A549 (cell line): ENCODE results near the gene OR52W1. TPM values are rescaled to one million over a fixed set of nuclear protein-coding genes. Genes with fewer than 3 reads are reported as not detected.
"Not testable (repeated sequence)": the region's sequence is repeated elsewhere in the genome, so short reads cannot be mapped to it uniquely, and the experiment has no call there.

Experiments used
- ATAC-seq, 2 experiments: fragments of 200-7000 bp in 1 of 2; fragments of >200 bp in 1 of 2; cut with Nextera tagmentation in 1 of 2; cut with Tn5 transposase in 1 of 2; 3 replicates each; pipeline versions ENCODE4 v1.8.0 to v1.9.1; 2018 to 2020; ENCODE audit warnings: mild to moderate bottlenecking in 1 of 2, moderate library complexity in 1 of 2
- CTCF ChIA-PET: fragments of 300-600 bp; sonication (Branson Sonifier 250); formaldehyde crosslinking; extraction: SDS; loops from one replicate; lab custom pipeline; 2021; ENCODE audit warnings: antibody characterized with exemption, inconsistent platforms; lab: Yijun Ruan, JAX
- POLR2A ChIA-PET: fragments of 350-600 bp; formaldehyde crosslinking; extraction: SDS; loops from one replicate; lab custom pipeline; 2021; ENCODE audit warnings: antibody characterized with exemption, inconsistent platforms; lab: Yijun Ruan, JAX
- DNase-seq, 2 experiments: peaks; one replicate each; pipeline versions ENCODE4 v3.0.0 to v3.0.0-alpha.2; 2011 to 2016; ENCODE audit warnings: low read depth in 1 of 2, low spot score in 1 of 2
- FAIRE-seq: peaks from 2 replicates; lab custom pipeline; 2011; peaks lifted over from hg19 to GRCh38; lab: Jason Lieb, UNC
- H3K27ac ChIP-seq, 2 experiments: fragments of >200 bp; sonication (Bioruptor Twin); formaldehyde crosslinking; 3 replicates each; pipeline ENCODE4 v1.5.1; 2016 to 2017
- H3K4me1 ChIP-seq: fragments of >200 bp; sonication (Bioruptor Twin); formaldehyde crosslinking; 3 replicates; pipeline ENCODE4 v1.6.1; 2016
- H3K4me2 ChIP-seq: fragments of >200 bp; sonication (Bioruptor Twin); formaldehyde crosslinking; 3 replicates; pipeline ENCODE4 v1.6.1; 2016
- H3K4me3 ChIP-seq: fragments of >200 bp; sonication (Bioruptor Twin); formaldehyde crosslinking; 3 replicates; pipeline ENCODE4 v1.5.1; 2016
- H3K9me3 ChIP-seq: fragments of >200 bp; sonication (Bioruptor Twin); formaldehyde crosslinking; 3 replicates; pipeline ENCODE4 v1.6.1; 2016
- CBX2 ChIP-seq: fragments of 200-600 bp; sonication (generic); IDR thresholded peaks from 2 replicates; pipeline ENCODE4 v1.6.1; 2016; ENCODE audit warnings: low read depth, mild to moderate bottlenecking, borderline replicate concordance
- CBX8 ChIP-seq: fragments of 200-600 bp; sonication (generic); IDR thresholded peaks from 2 replicates; pipeline ENCODE4 v1.6.1; 2016
- CEBPB ChIP-seq, 2 experiments: fragments of >200 bp in 1 of 2; sonication (Bioruptor Twin) in 1 of 2; formaldehyde crosslinking in 1 of 2; IDR thresholded peaks; 2 replicates each; pipeline ENCODE4 v1.6.1; 2012 to 2016
- CHD2 ChIP-seq: fragments of 150-350 bp; IDR thresholded peaks from 2 replicates; pipeline ENCODE4 v1.6.1; 2014; ENCODE audit warnings: low read length; ENCODE audit not compliant: partially characterized antibody
- CHD4 ChIP-seq: fragments of 200-600 bp; sonication (generic); IDR thresholded peaks from 2 replicates; pipeline ENCODE4 v1.6.1; 2016; ENCODE audit warnings: antibody characterized with exemption, mild to moderate bottlenecking, borderline replicate concordance
- EP300 ChIP-seq, 2 experiments: fragments of >200 bp; sonication (Bioruptor Twin); formaldehyde crosslinking; IDR thresholded peaks; 2 replicates in 1 of 2; 3 replicates in 1 of 2; pipeline ENCODE4 v1.6.1; 2016 to 2017
- ESRRA ChIP-seq: fragments of 150-350 bp; IDR thresholded peaks from 2 replicates; pipeline ENCODE4 v1.6.1; 2014; ENCODE audit warnings: mild to moderate bottlenecking, low read length, borderline replicate concordance
- FOSB ChIP-seq: fragments of 250-450 bp; sonication (Bioruptor Pico); IDR thresholded peaks from 2 replicates; pipeline ENCODE4 v1.5.0; 2020; ENCODE audit warnings: mild to moderate bottlenecking, moderate library complexity
- HEYL ChIP-seq: fragments of 250-450 bp; sonication (Bioruptor Pico); IDR thresholded peaks from 2 replicates; pipeline ENCODE4 v1.8.0; 2021; ENCODE audit warnings: mild to moderate bottlenecking, moderate library complexity
- HOXA7 ChIP-seq: fragments of 250-450 bp; sonication (Bioruptor Pico); IDR thresholded peaks from 2 replicates; pipeline ENCODE4 v1.5.0; 2020; ENCODE audit warnings: mild to moderate bottlenecking, moderate library complexity
- HOXB13 ChIP-seq: fragments of 250-450 bp; sonication (Bioruptor Pico); IDR thresholded peaks from 2 replicates; pipeline ENCODE4 v1.5.0; 2020; ENCODE audit warnings: low read depth, mild to moderate bottlenecking, moderate library complexity
- HOXB5 ChIP-seq: fragments of 250-450 bp; sonication (Bioruptor Pico); IDR thresholded peaks from 2 replicates; pipeline ENCODE4 v1.5.0; 2020; ENCODE audit warnings: mild to moderate bottlenecking, moderate library complexity
- JUN ChIP-seq, 2 experiments: fragments of >200 bp; sonication (Bioruptor Twin); formaldehyde crosslinking; IDR thresholded peaks; 2 replicates in 1 of 2; 3 replicates in 1 of 2; pipeline ENCODE4 v1.6.1; 2016 to 2017
- JUNB ChIP-seq: fragments of >200 bp; sonication (Bioruptor Twin); formaldehyde crosslinking; IDR thresholded peaks from 2 replicates; pipeline ENCODE4 v1.6.1; 2016
- KDM1A ChIP-seq: fragments of 200-600 bp; sonication (generic); IDR thresholded peaks from 2 replicates; pipeline ENCODE4 v1.6.1; 2016; ENCODE audit warnings: low read depth, mild to moderate bottlenecking
- KDM5A ChIP-seq: fragments of 200-600 bp; sonication (generic); IDR thresholded peaks from 2 replicates; pipeline ENCODE4 v1.6.1; 2016; ENCODE audit warnings: antibody characterized with exemption, mild to moderate bottlenecking
- MAZ ChIP-seq: fragments of 150-350 bp; IDR thresholded peaks from 2 replicates; pipeline ENCODE4 v1.6.1; 2014; ENCODE audit warnings: antibody characterized with exemption, low read depth, low read length, borderline replicate concordance
- POLR2AphosphoS2 ChIP-seq: conservative IDR thresholded peaks from 2 replicates; pipeline ENCODE4 v1.6.1; 2012; ENCODE audit warnings: low read length, improper control_type of control experiment, inconsistent platforms
- RCOR1 ChIP-seq: fragments of 150-350 bp; IDR thresholded peaks from 2 replicates; pipeline ENCODE4 v1.6.1; 2014; ENCODE audit warnings: antibody characterized with exemption, low read length, low read depth
- SMC3 ChIP-seq: fragments of >200 bp; sonication (Bioruptor Twin); formaldehyde crosslinking; IDR thresholded peaks from 3 replicates; pipeline ENCODE4 v1.6.1; 2018; ENCODE audit warnings: inconsistent platforms
- TP53 ChIP-seq: fragments of 250-450 bp; sonication (Bioruptor Pico); IDR thresholded peaks from 2 replicates; pipeline ENCODE4 v1.5.0; 2021; ENCODE audit warnings: mild to moderate bottlenecking, moderate library complexity
- ZNF302 ChIP-seq: fragments of 250-450 bp; sonication (Bioruptor Pico); IDR thresholded peaks from 2 replicates; pipeline ENCODE4 v1.9.0; 2021; ENCODE audit warnings: inconsistent platforms, mild to moderate bottlenecking, moderate library complexity
- ZSCAN20 ChIP-seq: fragments of 250-450 bp; sonication (Bioruptor Pico); IDR thresholded peaks from 2 replicates; pipeline ENCODE4 v1.8.0; 2022; ENCODE audit warnings: mild to moderate bottlenecking, moderate library complexity
- WGBS: methylation state at CpG from one replicate; pipeline ENCODE4 v1.1.6; 2017; ENCODE audit errors: missing lambda C conversion rate; 5-methylcytosine and 5-hydroxymethylcytosine counted together
- polyA plus RNA-seq, 4 experiments: library from polyadenylated mRNA; depleted of rRNA in 3 of 4; stranded (reverse); fragments of >200 nt; fragmentation: RNase III in 1 of 4; extraction: RNeasy Plus Mini Kit Qiagen cat#74134 plus additional on column Dnase treatment in 1 of 4; gene quantifications; 2 replicates in 3 of 4; 3 replicates in 1 of 4; pipeline ENCODE4 v1.2.3, GENCODE V29; 2011 to 2017
- TF ChIP-seq, protein P1 (sequence below): fragments of >200 bp; sonication (Bioruptor Twin); formaldehyde crosslinking; IDR thresholded peaks from 3 replicates; pipeline ENCODE4 v1.6.1; 2016
- TF ChIP-seq, protein P2 (sequence below): IDR thresholded peaks from 2 replicates; pipeline ENCODE4 v1.6.1; 2012
- TF ChIP-seq, protein P3 (sequence below): IDR thresholded peaks from 2 replicates; pipeline ENCODE4 v1.6.1; 2012
- TF ChIP-seq, protein P4 (sequence below): fragments of 450-650 bp; IDR thresholded peaks from 2 replicates; pipeline ENCODE4 v1.6.1; 2014; ENCODE audit warnings: antibody characterized with exemption

Gene OR52W1
- polyA plus RNA-seq, 2 of the 4 experiments (the other 2 are of a cell fraction): not detected

DNA sequence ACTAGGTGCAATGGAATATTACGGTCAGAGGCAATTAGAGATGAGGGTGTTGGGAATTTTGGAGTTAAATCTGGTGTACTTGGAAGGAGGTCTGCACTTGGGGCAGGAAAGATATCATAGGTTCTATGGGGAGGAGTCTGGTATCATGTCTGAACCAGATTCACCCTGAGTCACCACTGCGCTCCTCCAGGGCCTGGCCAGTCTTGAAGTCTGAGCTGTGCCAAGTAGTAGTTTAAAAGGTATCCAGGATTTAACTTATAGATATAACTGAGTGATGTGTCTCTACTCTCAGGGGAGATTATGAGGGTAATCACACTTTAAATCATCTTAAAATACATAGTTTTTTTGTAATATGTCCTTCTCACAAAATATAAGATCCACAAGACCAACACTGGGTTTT, 46.5 kb downstream of the OR52W1 start:
- Histone ChIP-seq H3K9me3 (no peaks in the 10 kb centered on the region), H3K4me3 (no peak overlapping the region), H3K4me2 (no peak overlapping the region), H3K4me1 (peaks cover 9% of the 10 kb centered on the region; the same call in 2 of the 3 replicates), H3K27ac (no peak overlapping the region)
- no peak for ATAC-seq
- ChIA-PET POLR2A (interaction anchor here (1.1 kb wide), 1 partner anchor 11 kb away, joined by 4 read pairs; the partner anchor contains the start of gene FHIP1B), CTCF (interaction anchor here (1.3 kb wide), 1 partner anchor 108 kb away, joined by 3 read pairs; no protein-coding TSS in a partner anchor)
- no peak for FAIRE-seq
- TF ChIP-seq, protein P1, sequence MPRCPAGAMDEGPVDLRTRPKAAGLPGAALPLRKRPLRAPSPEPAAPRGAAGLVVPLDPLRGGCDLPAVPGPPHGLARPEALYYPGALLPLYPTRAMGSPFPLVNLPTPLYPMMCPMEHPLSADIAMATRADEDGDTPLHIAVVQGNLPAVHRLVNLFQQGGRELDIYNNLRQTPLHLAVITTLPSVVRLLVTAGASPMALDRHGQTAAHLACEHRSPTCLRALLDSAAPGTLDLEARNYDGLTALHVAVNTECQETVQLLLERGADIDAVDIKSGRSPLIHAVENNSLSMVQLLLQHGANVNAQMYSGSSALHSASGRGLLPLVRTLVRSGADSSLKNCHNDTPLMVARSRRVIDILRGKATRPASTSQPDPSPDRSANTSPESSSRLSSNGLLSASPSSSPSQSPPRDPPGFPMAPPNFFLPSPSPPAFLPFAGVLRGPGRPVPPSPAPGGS: no peak
- no peak for TF ChIP-seq CEBPB (IDR thresholded peaks at IDR 0.05)
- no peak for TF ChIP-seq SMC3
- TF ChIP-seq CHD4: no peak
- no peak for TF ChIP-seq ZNF302 (CRISPR knock-in tag)
- TF ChIP-seq HEYL (CRISPR knock-in tag): no peak
- no peak for TF ChIP-seq MAZ
- TF ChIP-seq ZSCAN20 (CRISPR knock-in tag): no peak
- no peak for TF ChIP-seq CHD2
- no peak for TF ChIP-seq FOSB (CRISPR knock-in tag)
- TF ChIP-seq POLR2AphosphoS2: no peak
- no peak for TF ChIP-seq JUNB
- TF ChIP-seq, protein P2, sequence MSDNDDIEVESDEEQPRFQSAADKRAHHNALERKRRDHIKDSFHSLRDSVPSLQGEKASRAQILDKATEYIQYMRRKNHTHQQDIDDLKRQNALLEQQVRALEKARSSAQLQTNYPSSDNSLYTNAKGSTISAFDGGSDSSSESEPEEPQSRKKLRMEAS: no peak
- TF ChIP-seq RCOR1: no peak
- no peak for TF ChIP-seq HOXB13 (CRISPR knock-in tag)
- TF ChIP-seq, protein P3, sequence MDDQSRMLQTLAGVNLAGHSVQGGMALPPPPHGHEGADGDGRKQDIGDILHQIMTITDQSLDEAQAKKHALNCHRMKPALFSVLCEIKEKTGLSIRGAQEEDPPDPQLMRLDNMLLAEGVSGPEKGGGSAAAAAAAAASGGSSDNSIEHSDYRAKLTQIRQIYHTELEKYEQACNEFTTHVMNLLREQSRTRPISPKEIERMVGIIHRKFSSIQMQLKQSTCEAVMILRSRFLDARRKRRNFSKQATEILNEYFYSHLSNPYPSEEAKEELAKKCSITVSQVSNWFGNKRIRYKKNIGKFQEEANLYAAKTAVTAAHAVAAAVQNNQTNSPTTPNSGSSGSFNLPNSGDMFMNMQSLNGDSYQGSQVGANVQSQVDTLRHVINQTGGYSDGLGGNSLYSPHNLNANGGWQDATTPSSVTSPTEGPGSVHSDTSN: no peak
- no peak for TF ChIP-seq TP53 (CRISPR knock-in tag)
- TF ChIP-seq HOXB5: no peak
- no peak for TF ChIP-seq JUN (IDR thresholded peaks at IDR 0.05)
- no peak for TF ChIP-seq ESRRA
- DNase-seq: no peak
- 85% methylated on average over 2 of the region's 2 CpGs for WGBS

DNA sequence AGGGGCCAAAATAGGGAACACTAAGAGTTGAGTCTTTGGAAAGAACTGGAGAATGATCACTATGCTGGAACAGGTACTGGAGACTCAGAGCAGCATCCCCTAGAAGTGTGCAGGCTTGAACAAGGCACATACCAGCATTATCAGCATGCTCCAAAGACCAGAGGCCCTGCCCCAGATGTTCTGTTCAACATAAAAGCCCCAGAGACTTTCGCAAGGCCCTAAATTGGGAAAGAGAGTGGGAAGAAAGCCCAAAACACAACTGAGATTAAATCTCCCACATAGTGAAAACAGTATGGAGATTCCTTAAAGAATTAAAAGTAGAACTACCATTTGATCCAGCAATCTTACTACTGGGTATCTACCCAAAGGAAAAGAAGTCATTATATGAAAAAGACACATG, 49.2 kb downstream of the OR52W1 start:
- H3K4me2 ChIP-seq: no peak overlapping the region
- CTCF ChIA-PET: interaction anchor here (1.1 to 8.5 kb wide), 2 partner anchors 9 to 105 kb away, joined by 3 to 83 read pairs; no protein-coding TSS in a partner anchor
- peaks cover 9% of the 10 kb centered on the region; the same call in 2 of the 3 replicates for H3K4me1 ChIP-seq
- FAIRE-seq (no peak), DNase-seq (no peak), ATAC-seq (no peak)
- H3K4me3 ChIP-seq: no peak overlapping the region
- TF ChIP-seq, protein P4, sequence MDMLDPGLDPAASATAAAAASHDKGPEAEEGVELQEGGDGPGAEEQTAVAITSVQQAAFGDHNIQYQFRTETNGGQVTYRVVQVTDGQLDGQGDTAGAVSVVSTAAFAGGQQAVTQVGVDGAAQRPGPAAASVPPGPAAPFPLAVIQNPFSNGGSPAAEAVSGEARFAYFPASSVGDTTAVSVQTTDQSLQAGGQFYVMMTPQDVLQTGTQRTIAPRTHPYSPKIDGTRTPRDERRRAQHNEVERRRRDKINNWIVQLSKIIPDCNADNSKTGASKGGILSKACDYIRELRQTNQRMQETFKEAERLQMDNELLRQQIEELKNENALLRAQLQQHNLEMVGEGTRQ: no peak
- TF ChIP-seq EP300 (IDR thresholded peaks at IDR 0.05): no peak
- no peak for TF ChIP-seq HOXB13 (CRISPR knock-in tag)
- no peak for TF ChIP-seq ZNF302 (CRISPR knock-in tag)
- no peak for TF ChIP-seq HOXA7
- TF ChIP-seq CBX8: no peak
- no peak for TF ChIP-seq KDM1A
- TF ChIP-seq CBX2: no peak
- TF ChIP-seq KDM5A: no peak
- TF ChIP-seq JUN (IDR thresholded peaks at IDR 0.05): no peak
- H3K27ac ChIP-seq: no peak overlapping the region
- POLR2A ChIA-PET: no interaction called here
- no peaks in the 10 kb centered on the region for H3K9me3 ChIP-seq
- 60% methylated on average over 1 of the region's 1 CpG for WGBS

DNA sequence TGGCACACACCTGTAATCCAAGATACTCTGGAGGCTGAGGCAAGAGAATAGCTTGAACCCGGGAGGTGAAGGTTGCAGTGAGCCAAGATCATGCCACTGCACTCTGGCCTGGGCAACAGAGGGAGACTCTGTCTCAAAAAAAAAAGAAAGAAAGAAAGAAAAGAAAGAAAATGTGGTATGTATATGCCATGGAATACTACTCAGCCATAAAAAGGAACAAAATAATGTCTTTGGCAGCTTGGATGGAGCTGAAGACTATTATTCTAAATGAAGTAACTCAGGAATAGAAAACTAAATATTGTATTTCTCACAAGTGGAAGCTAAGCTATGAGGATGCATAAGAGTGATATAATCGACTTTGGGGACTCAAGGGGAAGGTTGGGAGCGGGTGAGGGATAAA, 49.9 kb downstream of the OR52W1 start:
- POLR2A ChIA-PET: interaction anchor here (1.9 kb wide), 1 partner anchor 14 kb away, joined by 12 read pairs; the partner anchor contains the start of gene FHIP1B
- H3K4me1 ChIP-seq, H3K4me3 ChIP-seq, FAIRE-seq, H3K27ac ChIP-seq, H3K4me2 ChIP-seq, H3K9me3 ChIP-seq, DNase-seq, ATAC-seq: not testable (repeated sequence)
- WGBS: 18% methylated on average over 3 of the region's 3 CpGs
- CTCF ChIA-PET: interaction anchor here (1.1 to 8.5 kb wide), 5 partner anchors 9 to 130 kb away, joined by 3 to 83 read pairs (median 9); no protein-coding TSS in a partner anchor
